ENCODE results near the gene CACNA1H.
"Not testable (repeated sequence)": the region's sequence is repeated elsewhere in the genome, so short reads cannot be mapped to it uniquely, and the experiment has no call there.

CACNA1H gene

GRCh38 chr16:1241081-1241480 lies 88.2 kb downstream of the CACNA1H start:
- H3F3A ChIP-seq (ENCODE audit: insufficient read depth); H3K79me2 ChIP-seq (ENCODE audit: insufficient read depth, low read length); H3K9ac ChIP-seq (ENCODE audit: low read length); H4K20me1 ChIP-seq (ENCODE audit: low read depth, low read length); H3K27me3 ChIP-seq (ENCODE audit: low read length); H3K4me2 ChIP-seq (ENCODE audit: low read depth, low read length, poor library complexity, severe bottlenecking); H2AFZ ChIP-seq (ENCODE audit: low read depth, low read length, severe bottlenecking); H3K9me2 ChIP-seq (replicated peaks; ENCODE audit: insufficient read depth, low read length); H3K4me3 ChIP-seq (ENCODE audit: insufficient read depth, low read length, poor library complexity, severe bottlenecking); H3K27ac ChIP-seq (ENCODE audit: low read depth, low read length); H3K9me3 ChIP-seq (ENCODE audit: insufficient read depth, low read length); H3K36me3 ChIP-seq (ENCODE audit: low read length): not testable (repeated sequence)

- not testable (repeated sequence) for H3K9me2 ChIP-seq (replicated peaks; ENCODE audit: insufficient read depth, low read length); H3F3A ChIP-seq (ENCODE audit: insufficient read depth); H4K20me1 ChIP-seq (ENCODE audit: low read depth, low read length); H3K4me2 ChIP-seq (ENCODE audit: low read depth, low read length, poor library complexity, severe bottlenecking); H3K27me3 ChIP-seq (ENCODE audit: low read length); H3K79me2 ChIP-seq (ENCODE audit: insufficient read depth, low read length); H2AFZ ChIP-seq (ENCODE audit: low read depth, low read length, severe bottlenecking); H3K4me3 ChIP-seq (ENCODE audit: insufficient read depth, low read length, poor library complexity, severe bottlenecking); H3K36me3 ChIP-seq (ENCODE audit: low read length); H3K9ac ChIP-seq (ENCODE audit: low read length); H3K27ac ChIP-seq (ENCODE audit: low read depth, low read length); H3K9me3 ChIP-seq (ENCODE audit: insufficient read depth, low read length)
Measured at GRCh38 chr16:1243363-1243762, 90.5 kb downstream of the CACNA1H start.

GRCh38 chr16:1243907-1244850 lies 91.3 kb downstream of the CACNA1H start:
- H2AFZ ChIP-seq (ENCODE audit: low read depth, low read length, severe bottlenecking); H3K4me2 ChIP-seq (ENCODE audit: low read depth, low read length, poor library complexity, severe bottlenecking); H3F3A ChIP-seq (ENCODE audit: insufficient read depth); H3K27ac ChIP-seq (ENCODE audit: low read depth, low read length); H3K4me3 ChIP-seq (ENCODE audit: insufficient read depth, low read length, poor library complexity, severe bottlenecking); H3K9me3 ChIP-seq (ENCODE audit: insufficient read depth, low read length); H4K20me1 ChIP-seq (ENCODE audit: low read depth, low read length); H3K9ac ChIP-seq (ENCODE audit: low read length); H3K79me2 ChIP-seq (ENCODE audit: insufficient read depth, low read length); H3K9me2 ChIP-seq (replicated peaks; ENCODE audit: insufficient read depth, low read length); H3K27me3 ChIP-seq (ENCODE audit: low read length); H3K36me3 ChIP-seq (ENCODE audit: low read length): not testable (repeated sequence)

GRCh38 chr16:1244881-1245280 lies 92.0 kb downstream of the CACNA1H start:
- Histone ChIP-seq H3F3A (ENCODE audit: insufficient read depth) (no peaks in the 10 kb centered on the region), H3K9me3 (ENCODE audit: insufficient read depth, low read length) (no peaks in the 10 kb centered on the region), H3K27me3 (ENCODE audit: low read length) (no peaks in the 10 kb centered on the region), H3K4me2 (ENCODE audit: low read depth, low read length, poor library complexity, severe bottlenecking) (no peak overlapping the region), H3K4me3 (ENCODE audit: insufficient read depth, low read length, poor library complexity, severe bottlenecking) (no peak overlapping the region), H4K20me1 (ENCODE audit: low read depth, low read length) (no peaks in the 10 kb centered on the region), H3K9me2 (replicated peaks; ENCODE audit: insufficient read depth, low read length) (no peaks in the 10 kb centered on the region), H3K27ac (ENCODE audit: low read depth, low read length) (no peak overlapping the region), H3K79me2 (ENCODE audit: insufficient read depth, low read length) (no peaks in the 10 kb centered on the region), H3K9ac (ENCODE audit: low read length) (no peak overlapping the region), H3K36me3 (ENCODE audit: low read length) (no peaks in the 10 kb centered on the region), H2AFZ (ENCODE audit: low read depth, low read length, severe bottlenecking) (no peak overlapping the region)
- no peak for TF ChIP-seq CTCF (IDR thresholded peaks at IDR 0.05; ENCODE audit: insufficient read depth, low read length, poor library complexity, severe bottlenecking)
- no peak for TF ChIP-seq EZH2phosphoT487 (conservative IDR thresholded peaks at IDR 0.05; ENCODE audit: low read length)

Measured in SU-DHL-6 (cell line).